Bronchial epithelial cell (primary cell): ENCODE results near the gene LRRC39. TPM values are rescaled to one million over a fixed set of nuclear protein-coding genes. Genes with fewer than 3 reads are reported as not detected.

ENCODE experiments used
- DNase-seq: peaks from one replicate; pipeline ENCODE4 v3.0.0-alpha.2; 2010; ENCODE audit warnings: low read depth
- FAIRE-seq: peaks from 2 replicates; lab custom pipeline; 2011; peaks lifted over from hg19 to GRCh38; lab: Jason Lieb, UNC
- H3K27me3 ChIP-seq: 2 replicates; pipeline ENCODE4 v1.5.1; 2011; ENCODE audit warnings: low read length; ENCODE audit not compliant: control insufficient read depth, insufficient read depth
- H3K36me3 ChIP-seq: 2 replicates; pipeline ENCODE4 v1.5.1; 2011; ENCODE audit warnings: low read length; ENCODE audit not compliant: control insufficient read depth, insufficient read depth
- H3K4me3 ChIP-seq: 2 replicates; pipeline ENCODE4 v1.5.1; 2011; ENCODE audit warnings: mild to moderate bottlenecking, low read depth, low read length, control low read depth
- CTCF ChIP-seq: IDR thresholded peaks from 2 replicates; pipeline ENCODE4 v1.5.1; 2011; ENCODE audit warnings: mild to moderate bottlenecking, moderate library complexity, low read length, control low read depth, inconsistent platforms; ENCODE audit not compliant: insufficient read depth, severe bottlenecking
- total RNA-seq: library from RNA; depleted of rRNA; stranded (reverse); fragments of >200 nt; gene quantifications from 2 replicates; pipeline ENCODE4 v1.2.1, GENCODE V29; 2014

Gene LRRC39
- total RNA-seq, 1 donor from 2014 or later: 0.53 TPM

GRCh38 chr1:100187912-100188311 lies 9.9 kb upstream of the LRRC39 start:
- Histone ChIP-seq H3K4me3 (no peak overlapping the region), H3K36me3 (no peaks in the 10 kb centered on the region), H3K27me3 (no peaks in the 10 kb centered on the region)
- TF ChIP-seq CTCF: no peak
- FAIRE-seq (no peak), DNase-seq (peak; percentile 5)

GRCh38 chr1:100184536-100184935 lies 6.5 kb upstream of the LRRC39 start:
- Histone ChIP-seq H3K27me3 (no peaks in the 10 kb centered on the region), H3K36me3 (no peaks in the 10 kb centered on the region), H3K4me3 (no peak overlapping the region)
- no peak for TF ChIP-seq CTCF
- DNase-seq (no peak), FAIRE-seq (no peak)

GRCh38 chr1:100183370-100183769 lies 5.3 kb upstream of the LRRC39 start:
- H3K4me3 ChIP-seq: no peak overlapping the region
- no peaks in the 10 kb centered on the region for H3K36me3 ChIP-seq
- FAIRE-seq (no peak), DNase-seq (no peak)
- H3K27me3 ChIP-seq: no peaks in the 10 kb centered on the region
- TF ChIP-seq CTCF: no peak

- no peak for TF ChIP-seq CTCF
- DNase-seq (no peak), FAIRE-seq (no peak)
- Histone ChIP-seq H3K27me3 (no peaks in the 10 kb centered on the region), H3K4me3 (no peak overlapping the region), H3K36me3 (no peaks in the 10 kb centered on the region)
Measured at GRCh38 chr1:100177295-100178041, 588 bp downstream of the LRRC39 start.

- Histone ChIP-seq H3K36me3 (no peaks in the 10 kb centered on the region), H3K4me3 (no peak overlapping the region), H3K27me3 (no peaks in the 10 kb centered on the region)
- FAIRE-seq (no peak), DNase-seq (no peak)
- TF ChIP-seq CTCF: no peak
Measured at GRCh38 chr1:100168051-100168450, 10.0 kb downstream of the LRRC39 start.

- Histone ChIP-seq H3K36me3 (no peaks in the 10 kb centered on the region), H3K27me3 (no peaks in the 10 kb centered on the region), H3K4me3 (no peak overlapping the region)
- no peak for DNase-seq
- FAIRE-seq: no peak
- TF ChIP-seq CTCF: no peak
Measured at GRCh38 chr1:100164702-100165101, 13.4 kb downstream of the LRRC39 start.
